Measurements from ENCODE around the gene PALM3.

DNA sequence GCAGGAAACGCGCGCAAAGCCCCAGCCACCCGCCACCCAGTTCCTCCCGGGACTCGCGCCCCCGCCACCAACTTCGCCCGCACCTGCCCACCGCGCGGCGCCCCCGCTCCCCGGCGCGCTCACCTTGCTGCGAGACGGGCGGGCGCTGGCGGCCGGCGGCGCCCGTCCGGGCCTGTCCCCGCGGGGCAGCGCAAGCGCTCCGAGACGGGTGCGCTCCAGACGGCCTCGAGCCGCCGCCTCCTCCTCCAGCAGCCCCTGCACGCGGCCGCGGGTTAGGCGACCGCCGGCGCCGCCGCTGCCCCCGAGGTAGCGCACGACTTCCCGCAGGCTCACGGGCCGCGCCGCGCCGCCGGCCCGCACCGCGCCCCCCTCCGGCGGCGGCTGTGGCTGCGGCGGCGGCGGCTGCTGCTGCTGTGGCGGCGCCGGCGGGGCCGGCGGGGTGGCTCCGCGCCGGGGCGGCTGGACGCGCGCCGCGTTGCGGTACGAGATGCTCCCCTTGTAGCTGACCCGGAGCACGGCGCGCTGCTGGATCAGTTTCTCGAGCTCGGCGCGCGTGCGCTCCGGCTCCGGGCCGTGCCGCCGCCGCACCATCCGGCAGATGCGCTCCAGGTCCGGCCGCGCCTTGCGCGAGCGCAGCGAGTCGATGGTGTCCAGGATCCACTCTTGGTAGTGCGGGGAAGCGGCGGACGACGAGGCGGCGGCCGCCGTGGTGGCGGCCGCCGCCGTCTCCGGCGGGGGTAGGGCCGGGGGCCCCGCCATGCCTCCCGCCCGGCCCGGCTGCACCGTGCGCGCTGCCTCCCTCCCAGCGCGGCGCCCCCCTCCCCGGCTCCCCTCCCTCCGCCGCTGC, 28.0 kb upstream of the PALM3 start:
- no peak for TF ChIP-seq CSDC2 (CRISPR knock-in tag; IDR thresholded peaks at IDR 0.05)
- no peak for TF ChIP-seq SNAI2 (CRISPR knock-in tag; IDR thresholded peaks at IDR 0.05)
- no peak for TF ChIP-seq CREB5 (CRISPR knock-in tag; IDR thresholded peaks at IDR 0.05; ENCODE audit: low read depth)
- TF ChIP-seq ZFP30 (CRISPR knock-in tag; IDR thresholded peaks at IDR 0.05): no peak
- no peak for TF ChIP-seq TOX (CRISPR knock-in tag; IDR thresholded peaks at IDR 0.05; ENCODE audit: borderline replicate concordance)
- TF ChIP-seq ZFP3 (CRISPR knock-in tag; IDR thresholded peaks at IDR 0.05): no peak
- TF ChIP-seq, protein P1, sequence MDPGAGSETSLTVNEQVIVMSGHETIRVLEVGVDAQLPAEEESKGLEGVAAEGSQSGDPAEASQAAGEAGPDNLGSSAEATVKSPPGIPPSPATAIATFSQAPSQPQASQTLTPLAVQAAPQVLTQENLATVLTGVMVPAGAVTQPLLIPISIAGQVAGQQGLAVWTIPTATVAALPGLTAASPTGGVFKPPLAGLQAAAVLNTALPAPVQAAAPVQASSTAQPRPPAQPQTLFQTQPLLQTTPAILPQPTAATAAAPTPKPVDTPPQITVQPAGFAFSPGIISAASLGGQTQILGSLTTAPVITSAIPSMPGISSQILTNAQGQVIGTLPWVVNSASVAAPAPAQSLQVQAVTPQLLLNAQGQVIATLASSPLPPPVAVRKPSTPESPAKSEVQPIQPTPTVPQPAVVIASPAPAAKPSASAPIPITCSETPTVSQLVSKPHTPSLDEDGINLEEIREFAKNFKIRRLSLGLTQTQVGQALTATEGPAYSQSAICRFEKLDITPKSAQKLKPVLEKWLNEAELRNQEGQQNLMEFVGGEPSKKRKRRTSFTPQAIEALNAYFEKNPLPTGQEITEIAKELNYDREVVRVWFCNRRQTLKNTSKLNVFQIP (CRISPR knock-in tag; IDR thresholded peaks at IDR 0.05; ENCODE audit: borderline replicate concordance, low read depth): no peak
- no peak for TF ChIP-seq ISL1 (CRISPR knock-in tag; IDR thresholded peaks at IDR 0.05)
- TF ChIP-seq, protein P2, sequence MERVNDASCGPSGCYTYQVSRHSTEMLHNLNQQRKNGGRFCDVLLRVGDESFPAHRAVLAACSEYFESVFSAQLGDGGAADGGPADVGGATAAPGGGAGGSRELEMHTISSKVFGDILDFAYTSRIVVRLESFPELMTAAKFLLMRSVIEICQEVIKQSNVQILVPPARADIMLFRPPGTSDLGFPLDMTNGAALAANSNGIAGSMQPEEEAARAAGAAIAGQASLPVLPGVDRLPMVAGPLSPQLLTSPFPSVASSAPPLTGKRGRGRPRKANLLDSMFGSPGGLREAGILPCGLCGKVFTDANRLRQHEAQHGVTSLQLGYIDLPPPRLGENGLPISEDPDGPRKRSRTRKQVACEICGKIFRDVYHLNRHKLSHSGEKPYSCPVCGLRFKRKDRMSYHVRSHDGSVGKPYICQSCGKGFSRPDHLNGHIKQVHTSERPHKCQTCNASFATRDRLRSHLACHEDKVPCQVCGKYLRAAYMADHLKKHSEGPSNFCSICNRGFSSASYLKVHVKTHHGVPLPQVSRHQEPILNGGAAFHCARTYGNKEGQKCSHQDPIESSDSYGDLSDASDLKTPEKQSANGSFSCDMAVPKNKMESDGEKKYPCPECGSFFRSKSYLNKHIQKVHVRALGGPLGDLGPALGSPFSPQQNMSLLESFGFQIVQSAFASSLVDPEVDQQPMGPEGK (CRISPR knock-in tag; IDR thresholded peaks at IDR 0.05; ENCODE audit: borderline replicate concordance): no peak
- TF ChIP-seq GLIS3 (CRISPR knock-in tag; IDR thresholded peaks at IDR 0.05): no peak

All from SK-N-SH treated with all-trans-retinoic acid at 6 μM for 48 hours (cell line).